Smooth muscle cell (in vitro differentiated cells): Measurements from ENCODE around the gene URM1. TPM values are rescaled to one million over a fixed set of nuclear protein-coding genes. Genes with fewer than 3 reads are reported as not detected.

Source experiments
- DNase-seq: peaks from one replicate; lab custom pipeline; 2025; ENCODE audit not compliant: unreplicated experiment; lab: John Stamatoyannopoulos, UW
- H2AFZ ChIP-seq: fragments of 200-600 bp; sonication (generic); 2 replicates; pipeline ENCODE4 v1.6.0; 2016; ENCODE audit warnings: antibody characterized with exemption, low read depth, mild to moderate bottlenecking
- H3F3A ChIP-seq: fragments of 200-600 bp; sonication (generic); 2 replicates; pipeline ENCODE4 v1.6.0; 2017; ENCODE audit warnings: antibody characterized with exemption, low read depth
- H3K27ac ChIP-seq: fragments of 200-600 bp; sonication (generic); 2 replicates; pipeline ENCODE4 v1.5.1; 2016; ENCODE audit warnings: low read depth, mild to moderate bottlenecking
- H3K27me3 ChIP-seq: fragments of 200-600 bp; sonication (generic); 2 replicates; pipeline ENCODE4 v1.6.1; 2016; ENCODE audit warnings: low read depth, mild to moderate bottlenecking
- H3K36me3 ChIP-seq: fragments of 200-600 bp; sonication (generic); 2 replicates; pipeline ENCODE4 v1.5.1; 2016; ENCODE audit warnings: low read depth
- H3K4me1 ChIP-seq: fragments of 200-600 bp; sonication (generic); 2 replicates; pipeline ENCODE4 v1.5.1; 2016; ENCODE audit warnings: low read depth
- H3K4me2 ChIP-seq: fragments of 200-600 bp; sonication (generic); 2 replicates; pipeline ENCODE4 v1.6.0; 2016; ENCODE audit warnings: mild to moderate bottlenecking
- H3K4me3 ChIP-seq: fragments of 200-600 bp; sonication (generic); 2 replicates; pipeline ENCODE4 v1.5.1; 2016; ENCODE audit warnings: mild to moderate bottlenecking
- H3K79me2 ChIP-seq: fragments of 200-600 bp; sonication (generic); 2 replicates; pipeline ENCODE4 v1.6.0; 2016; ENCODE audit warnings: low read depth, mild to moderate bottlenecking
- H3K9ac ChIP-seq: fragments of 200-600 bp; sonication (generic); 2 replicates; pipeline ENCODE4 v1.6.0; 2016; ENCODE audit warnings: low read depth
- H3K9me3 ChIP-seq: fragments of 200-600 bp; sonication (generic); replicated peaks from 2 replicates; pipeline ENCODE4 v1.5.1; 2016; ENCODE audit warnings: low read depth
- H4K20me1 ChIP-seq: fragments of 200-600 bp; sonication (generic); 2 replicates; pipeline ENCODE4 v1.6.0; 2016; ENCODE audit warnings: low read depth
- WGBS: methylation state at CpG from one replicate; pipeline ENCODE4 v1.1.7; 2016; ENCODE audit warnings: low lambda C conversion rate; 5-methylcytosine and 5-hydroxymethylcytosine counted together
- polyA plus RNA-seq: library from polyadenylated mRNA; unstranded; fragments of >200 nt; fragmentation: Nextera tagmentation; extraction: Ambion mirVana; gene quantifications from 2 replicates; pipeline ENCODE4 v1.2.1, GENCODE V29; 2016
- total RNA-seq: library from RNA; depleted of rRNA; stranded (reverse); fragments of >200 nt; gene quantifications from 2 replicates; pipeline ENCODE4 v1.2.3, GENCODE V29; 2014
- TF ChIP-seq, protein P1 (sequence below): fragments of 200-600 bp; sonication (generic); IDR thresholded peaks from 2 replicates; pipeline ENCODE4 v1.5.1; 2017; ENCODE audit warnings: borderline replicate concordance, mild to moderate bottlenecking, antibody characterized with exemption; ENCODE audit not compliant: insufficient read depth, poor library complexity, severe bottlenecking

URM1 gene
- total and polyA plus RNA-seq, 2 experiments from 2014 or later = 27.3 to 48.7 TPM

DNA sequence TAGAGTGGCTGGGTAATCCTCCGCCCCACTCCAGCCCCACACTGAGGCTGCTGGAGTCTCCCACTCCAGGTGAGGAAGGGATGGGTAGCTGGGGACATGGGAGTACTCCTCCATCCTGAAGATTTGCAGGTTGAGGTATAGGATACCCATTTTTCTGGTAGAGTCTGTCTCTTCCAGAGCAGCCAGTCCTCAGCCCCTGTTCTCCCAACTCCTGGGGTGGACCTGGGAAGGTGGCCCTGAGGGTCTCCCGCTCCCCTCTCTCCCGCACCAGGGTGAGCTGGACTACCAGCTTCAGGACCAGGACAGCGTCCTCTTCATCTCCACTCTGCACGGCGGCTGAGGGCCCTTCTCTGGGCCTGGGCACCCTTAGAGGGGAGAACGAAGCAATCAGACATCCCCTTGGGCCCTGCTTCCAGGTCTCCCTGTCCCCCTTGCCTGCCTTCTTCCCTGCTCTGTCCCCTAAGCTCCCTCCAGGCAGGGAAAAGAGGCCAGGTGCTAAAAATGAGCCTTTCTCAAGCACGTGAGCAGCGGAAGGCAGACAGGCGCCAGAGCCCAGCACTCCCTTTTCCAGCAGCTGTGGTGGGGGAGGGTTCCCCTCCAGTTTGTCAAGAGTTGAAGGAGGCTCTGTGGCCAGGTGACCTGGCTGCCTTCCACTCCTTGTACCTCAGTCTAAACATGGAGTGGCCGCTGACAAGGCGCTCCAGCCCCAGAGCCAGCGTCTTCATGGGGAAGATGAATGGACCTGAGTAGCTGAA lies 18.4 kb downstream of the URM1 start:
- TF ChIP-seq, protein P1, sequence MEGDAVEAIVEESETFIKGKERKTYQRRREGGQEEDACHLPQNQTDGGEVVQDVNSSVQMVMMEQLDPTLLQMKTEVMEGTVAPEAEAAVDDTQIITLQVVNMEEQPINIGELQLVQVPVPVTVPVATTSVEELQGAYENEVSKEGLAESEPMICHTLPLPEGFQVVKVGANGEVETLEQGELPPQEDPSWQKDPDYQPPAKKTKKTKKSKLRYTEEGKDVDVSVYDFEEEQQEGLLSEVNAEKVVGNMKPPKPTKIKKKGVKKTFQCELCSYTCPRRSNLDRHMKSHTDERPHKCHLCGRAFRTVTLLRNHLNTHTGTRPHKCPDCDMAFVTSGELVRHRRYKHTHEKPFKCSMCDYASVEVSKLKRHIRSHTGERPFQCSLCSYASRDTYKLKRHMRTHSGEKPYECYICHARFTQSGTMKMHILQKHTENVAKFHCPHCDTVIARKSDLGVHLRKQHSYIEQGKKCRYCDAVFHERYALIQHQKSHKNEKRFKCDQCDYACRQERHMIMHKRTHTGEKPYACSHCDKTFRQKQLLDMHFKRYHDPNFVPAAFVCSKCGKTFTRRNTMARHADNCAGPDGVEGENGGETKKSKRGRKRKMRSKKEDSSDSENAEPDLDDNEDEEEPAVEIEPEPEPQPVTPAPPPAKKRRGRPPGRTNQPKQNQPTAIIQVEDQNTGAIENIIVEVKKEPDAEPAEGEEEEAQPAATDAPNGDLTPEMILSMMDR = no peak
- Histone ChIP-seq H3K4me1 (peaks cover 19% of the 10 kb centered on the region), H3K4me3 (no peak overlapping the region), H3K4me2 (no peak overlapping the region), H4K20me1 (peaks cover 81% of the 10 kb centered on the region), H3F3A (no peaks in the 10 kb centered on the region), H3K9me3 (no peaks in the 10 kb centered on the region), H2AFZ (no peak overlapping the region), H3K36me3 (peaks cover 3% of the 10 kb centered on the region), H3K79me2 (no peaks in the 10 kb centered on the region), H3K27ac (no peak overlapping the region), H3K27me3 (peaks cover 62% of the 10 kb centered on the region), H3K9ac (no peak overlapping the region)
- 91% methylated on average over 11 of the region's 13 CpGs for WGBS
- no peak for DNase-seq

DNA sequence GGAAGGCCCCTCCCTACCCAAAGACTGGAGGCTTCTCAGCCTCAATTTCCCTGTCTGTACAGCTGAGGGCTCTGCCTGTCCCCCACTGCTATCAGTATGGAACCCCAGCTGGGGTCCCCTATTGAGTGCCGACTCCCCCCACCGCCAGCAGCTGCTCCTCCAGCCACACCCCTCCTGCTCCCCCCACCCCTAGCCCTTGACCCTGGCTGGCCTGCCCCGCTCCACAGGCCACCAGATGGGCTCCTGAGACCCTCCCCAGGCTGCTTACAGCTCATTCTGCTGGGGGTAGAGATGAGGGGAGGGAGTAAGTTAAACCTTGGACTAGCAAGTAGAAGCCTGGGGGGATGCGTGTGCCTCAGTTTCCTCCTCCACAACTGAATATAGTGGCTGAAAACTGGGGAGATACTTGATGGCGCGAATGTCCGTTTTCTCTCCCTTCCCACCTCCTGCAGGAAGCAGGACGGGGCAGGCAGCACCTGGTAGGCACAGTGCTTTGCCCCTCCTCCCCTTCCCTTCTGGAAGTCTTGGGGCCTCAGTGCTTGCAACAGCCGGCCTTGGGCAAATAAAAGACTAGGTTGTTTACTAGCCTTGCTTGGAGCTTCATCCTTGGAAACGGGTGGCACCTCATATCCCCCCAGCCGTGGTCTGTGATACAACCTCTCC lies 19.1 kb downstream of the URM1 start:
- peaks cover 74% of the 10 kb centered on the region for H4K20me1 ChIP-seq

DNA sequence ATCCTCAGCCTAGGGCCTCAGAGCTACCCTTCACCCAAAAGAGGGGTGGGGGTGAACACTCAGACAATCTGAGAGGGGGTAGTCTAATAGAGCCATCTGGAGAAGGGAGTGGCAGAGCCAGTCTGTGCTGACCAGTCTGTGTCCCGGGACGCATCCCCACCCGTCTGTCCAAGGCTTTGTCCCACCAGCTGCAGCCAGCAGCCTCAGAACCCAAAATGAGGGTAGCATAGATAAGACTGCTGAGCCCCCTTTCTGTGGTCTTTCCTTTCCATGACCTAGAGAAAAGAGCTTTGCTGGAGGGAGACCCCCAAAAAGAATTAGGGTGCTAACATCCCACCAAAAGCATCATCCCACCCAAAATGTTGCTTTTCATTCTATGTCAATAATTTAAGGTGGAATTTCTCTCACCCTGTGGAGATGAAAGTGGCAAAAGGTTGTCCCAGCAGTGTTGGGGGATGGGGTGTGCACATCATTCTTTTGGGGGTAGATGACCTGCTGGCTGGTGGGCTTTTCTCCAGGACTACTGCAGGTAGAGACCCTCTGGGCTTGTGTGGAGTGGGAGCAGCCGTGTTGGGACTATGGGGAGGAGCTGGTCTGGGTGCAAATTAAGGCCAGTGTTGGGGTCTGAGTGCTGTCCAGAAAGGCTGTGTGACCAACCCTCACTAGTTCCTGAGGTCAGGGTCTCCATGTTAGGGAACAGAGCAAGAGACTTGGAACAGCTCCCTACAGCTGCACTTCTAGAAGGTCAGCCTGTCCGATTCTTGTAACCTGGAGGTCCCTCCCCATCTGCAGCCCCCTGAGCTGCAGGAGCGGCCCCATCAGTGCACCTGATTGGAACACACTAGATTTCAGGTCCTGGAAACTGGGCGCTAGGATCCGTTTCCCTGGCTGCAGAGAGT lies 19.9 kb downstream of the URM1 start:
- no peak overlapping the region for H3K4me2 ChIP-seq
- H4K20me1 ChIP-seq = peaks cover 66% of the 10 kb centered on the region
- peaks cover 77% of the 10 kb centered on the region for H3K27me3 ChIP-seq
- 84% methylated on average over 8 of the region's 8 CpGs for WGBS
- H2AFZ ChIP-seq = no peak overlapping the region
- peaks cover 19% of the 10 kb centered on the region for H3K4me1 ChIP-seq
- no peak overlapping the region for H3K27ac ChIP-seq
- peaks cover 3% of the 10 kb centered on the region for H3K36me3 ChIP-seq
- H3K79me2 ChIP-seq = no peaks in the 10 kb centered on the region
- no peaks in the 10 kb centered on the region for H3F3A ChIP-seq
- DNase-seq = no peak
- TF ChIP-seq, protein P1 = no peak
- H3K4me3 ChIP-seq = no peak overlapping the region
- H3K9me3 ChIP-seq = no peaks in the 10 kb centered on the region
- H3K9ac ChIP-seq = no peak overlapping the region

More for the DNA sequence above, 19.1 kb downstream of the URM1 start:
- Histone ChIP-seq H3K27me3 (peaks cover 69% of the 10 kb centered on the region), H3K4me2 (no peak overlapping the region), H3K79me2 (no peaks in the 10 kb centered on the region), H3K27ac (no peak overlapping the region), H3K4me3 (no peak overlapping the region), H3K9me3 (no peaks in the 10 kb centered on the region), H3K9ac (no peak overlapping the region), H3F3A (no peaks in the 10 kb centered on the region), H3K4me1 (peaks cover 19% of the 10 kb centered on the region), H3K36me3 (peaks cover 3% of the 10 kb centered on the region), H2AFZ (no peak overlapping the region)
- WGBS = 96% methylated on average over 11 of the region's 11 CpGs
- DNase-seq = no peak
- TF ChIP-seq, protein P1 = no peak
